Kidney (tissue), 14 donors: ENCODE results near the gene STIM2. TPM values are rescaled to one million over a fixed set of nuclear protein-coding genes. Genes with fewer than 3 reads are reported as not detected.
"Not testable (repeated sequence)": the region's sequence is repeated elsewhere in the genome, so short reads cannot be mapped to it uniquely, and the experiment has no call there.

Experiments
- DNase-seq, 5 donors: peaks; one replicate each; pipeline ENCODE4 v3.0.0-alpha.2; 2013 to 2020
- FAIRE-seq: peaks from 2 replicates; lab custom pipeline; 2012; peaks lifted over from hg19 to GRCh38; lab: Jason Lieb, UNC
- H3K27ac ChIP-seq, 2 donors: one replicate each; pipeline ENCODE4 v1.7.0; 2013; ENCODE audit warnings: low read depth in 2 of 2, low read length in 2 of 2, inconsistent platforms in 1 of 2
- H3K27me3 ChIP-seq: one replicate; pipeline ENCODE4 v1.7.1; 2013; ENCODE audit warnings: low read length, inconsistent platforms; ENCODE audit not compliant: control insufficient read depth, insufficient read depth
- H3K36me3 ChIP-seq, 3 donors: one replicate each; pipeline versions ENCODE4 v1.7.0 to v1.7.1; 2013; ENCODE audit warnings: low read length in 3 of 3, control low read depth in 1 of 3, inconsistent platforms in 1 of 3; ENCODE audit not compliant: insufficient read depth in 3 of 3, control insufficient read depth in 2 of 3
- H3K4me1 ChIP-seq, 3 donors: one replicate each; pipeline versions ENCODE4 v1.7.0 to v1.7.1; 2013; ENCODE audit warnings: low read length in 3 of 3, inconsistent platforms in 1 of 3, low read depth in 1 of 3; ENCODE audit not compliant: control insufficient read depth in 2 of 3, insufficient read depth in 2 of 3
- H3K4me3 ChIP-seq, 3 donors: one replicate each; pipeline versions ENCODE4 v1.7.0 to v1.8.1; 2013; ENCODE audit warnings: low read length in 3 of 3, control low read depth in 1 of 3, inconsistent platforms in 1 of 3
- H3K9ac ChIP-seq, 3 donors: one replicate each; pipeline versions ENCODE4 v1.7.0 to v1.7.1; 2013; ENCODE audit warnings: low read length in 3 of 3, control low read depth in 1 of 3, inconsistent platforms in 1 of 3
- H3K9me3 ChIP-seq, 3 donors: one replicate each; pipeline versions ENCODE4 v1.7.0 to v1.7.1; 2013; ENCODE audit warnings: low read length in 3 of 3, control low read depth in 1 of 3, inconsistent platforms in 1 of 3; ENCODE audit not compliant: control insufficient read depth in 2 of 3, insufficient read depth in 1 of 3
- CTCF ChIP-seq: IDR thresholded peaks from 3 replicates; pipeline ENCODE4 v1.5.1; 2012; ENCODE audit warnings: mild to moderate bottlenecking, moderate library complexity, borderline replicate concordance; ENCODE audit not compliant: insufficient read depth; ENCODE audit errors: extremely low read depth
- intact Hi-C: fragments of 100-400 bp; cut with DNase I; formaldehyde crosslinking; loops from one replicate; pipeline ENCODE4 v1.11.1; 2022
- polyA plus RNA-seq: library from polyadenylated mRNA; stranded (reverse); fragments of 350-450 nt; fragmentation: Illumina TruSeq; extraction: RNeasy Lipid Tissue Mini Kit (QIAGEN cat#74804); gene quantifications from one replicate; pipeline ENCODE4 v1.2.3, GENCODE V29; 2014; ENCODE audit warnings: low read depth, low replicate concordance; ENCODE audit not compliant: insufficient read depth
- total RNA-seq: library from RNA; stranded (reverse); fragmentation: NEBNext Ultra II Directional; extraction: Animal tissue kit (Norgen Biotek cat#: 25700); gene quantifications from one replicate; pipeline ENCODE4 v1.2.1, GENCODE V29; 2021
- donor health status: control.
- donor health status: control.
- donor health status: control.
- donor health status: control.
- donor health status: control.
- donor health status: DM: yes; HTN: yes; CAD: no.
- donor health status: Normal renal cell carcinoma (clear cell type).

The STIM2 gene
- total and polyA plus RNA-seq, 2 donors from 2014 or later, result 27.8 to 38.9 TPM

GRCh38 chr4:27023366-27023765, 162.7 kb downstream of the STIM2 start:
- intact Hi-C loops, result no loop called here
- peak in 1 of 5 donors; percentile 31 for DNase-seq
- Histone ChIP-seq H3K27ac (no peak overlapping the region), H3K36me3 (peaks cover 0 to 4% (median 2%) of the 10 kb centered on the region in 3 donors), H3K27me3 (no peaks in the 10 kb centered on the region), H3K9me3 (no peaks in the 10 kb centered on the region), H3K9ac (no peak overlapping the region), H3K4me3 (no peak overlapping the region), H3K4me1 (no peaks in the 10 kb centered on the region)
- FAIRE-seq, result no peak
- TF ChIP-seq CTCF, result no peak

DNA sequence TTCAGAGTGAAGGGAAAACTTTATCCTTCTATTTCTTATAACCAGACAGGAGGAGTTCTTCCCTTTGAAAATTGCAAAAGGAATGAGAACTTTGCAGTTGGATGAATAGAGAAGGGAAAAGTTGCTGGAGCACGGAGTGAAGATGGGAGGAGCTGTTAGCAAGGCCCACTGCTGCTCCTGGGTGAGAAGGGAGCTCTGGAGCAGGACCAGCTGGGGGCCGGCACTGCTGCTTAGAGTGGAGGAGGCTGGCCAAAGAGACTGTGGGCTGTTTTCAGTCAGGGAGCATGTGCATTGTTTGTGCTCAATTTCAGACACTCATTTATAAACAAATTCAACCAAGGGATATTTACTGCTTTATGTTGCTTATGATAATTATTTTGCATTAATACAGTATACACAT, 164.2 kb downstream of the STIM2 start:
- Histone ChIP-seq H3K27me3 (no peaks in the 10 kb centered on the region), H3K9me3 (no peaks in the 10 kb centered on the region), H3K27ac (no peak overlapping the region), H3K4me1 (no peaks in the 10 kb centered on the region), H3K4me3 (no peak overlapping the region), H3K9ac (no peak overlapping the region), H3K36me3 (peaks cover 0 to 2% (median 0%) of the 10 kb centered on the region in 3 donors)
- peak in 3 of 5 donors; percentile 25 to 68 (median 27) for DNase-seq
- no peak for TF ChIP-seq CTCF
- no peak for FAIRE-seq
- intact Hi-C loops, result no loop called here

GRCh38 chr4:27027428-27027827, 166.8 kb downstream of the STIM2 start:
- Histone ChIP-seq H3K4me1 (no peaks in the 10 kb centered on the region), H3K27me3 (no peaks in the 10 kb centered on the region), H3K36me3 (no peaks in the 10 kb centered on the region), H3K4me3 (no peak overlapping the region), H3K9me3 (no peaks in the 10 kb centered on the region), H3K9ac (no peak overlapping the region), H3K27ac (no peak overlapping the region)
- FAIRE-seq, result no peak
- no peak for TF ChIP-seq CTCF
- intact Hi-C loops, result no loop called here
- no peak for DNase-seq

GRCh38 chr4:27035127-27035526, 174.5 kb downstream of the STIM2 start:
- H3K9me3 ChIP-seq, intact Hi-C loops, H3K4me1 ChIP-seq: not testable (repeated sequence)

More at GRCh38 chr4:27035127-27035526, 174.5 kb downstream of the STIM2 start:
- not testable (repeated sequence) for H3K4me3 ChIP-seq, DNase-seq, H3K9ac ChIP-seq, H3K27me3 ChIP-seq, H3K36me3 ChIP-seq, H3K27ac ChIP-seq, FAIRE-seq
